GM19324 (cell line): ENCODE data around the gene SLC1A1.
"Not testable (repeated sequence)": the region's sequence is repeated elsewhere in the genome, so short reads cannot be mapped to it uniquely, and the experiment has no call there.

Experiments
- ATAC-seq: cut with Tn5 transposase; IDR thresholded peaks from one replicate; pipeline ENCODE4 v1.9.1; 2021; ENCODE audit warnings: mild to moderate bottlenecking, moderate library complexity; ENCODE audit not compliant: unreplicated experiment, low FRiP score

SLC1A1 gene

GRCh38 chr9:4604678-4605095 lies 114.4 kb downstream of the SLC1A1 start:
- ATAC-seq: peak; percentile 68

- ATAC-seq: not testable (repeated sequence)
Measured at GRCh38 chr9:4606033-4606432, 115.8 kb downstream of the SLC1A1 start.

GRCh38 chr9:4614627-4615026 lies 124.4 kb downstream of the SLC1A1 start:
- no peak for ATAC-seq

- ATAC-seq: no peak
Measured at GRCh38 chr9:4615251-4615650, 125.0 kb downstream of the SLC1A1 start.

- ATAC-seq: no peak
Measured at GRCh38 chr9:4615778-4616177, 125.5 kb downstream of the SLC1A1 start.

- no peak for ATAC-seq
Measured at GRCh38 chr9:4617752-4618151, 127.5 kb downstream of the SLC1A1 start.

- ATAC-seq: no peak
Measured at GRCh38 chr9:4618700-4619099, 128.4 kb downstream of the SLC1A1 start.

GRCh38 chr9:4620057-4620765 lies 129.9 kb downstream of the SLC1A1 start:
- ATAC-seq: no peak

GRCh38 chr9:4620881-4621555 lies 130.8 kb downstream of the SLC1A1 start:
- no peak for ATAC-seq

GRCh38 chr9:4622016-4622415 lies 131.7 kb downstream of the SLC1A1 start:
- no peak for ATAC-seq

GRCh38 chr9:4630836-4631235 lies 140.6 kb downstream of the SLC1A1 start:
- ATAC-seq: no peak
